ENCODE data around the gene ACVR2B. TPM values are rescaled to one million over a fixed set of nuclear protein-coding genes. Genes with fewer than 3 reads are reported as not detected.

Gene ACVR2B
- total and polyA plus RNA-seq, 2 of the 13 experiments (the other 11 are each of a cell fraction or from before 2014, with no cell fraction given): 10.0 to 12.7 TPM

GRCh38 chr3:38454178-38454883 is 641 bp downstream of the ACVR2B start (continued):
- TF ChIP-seq, protein P1, sequence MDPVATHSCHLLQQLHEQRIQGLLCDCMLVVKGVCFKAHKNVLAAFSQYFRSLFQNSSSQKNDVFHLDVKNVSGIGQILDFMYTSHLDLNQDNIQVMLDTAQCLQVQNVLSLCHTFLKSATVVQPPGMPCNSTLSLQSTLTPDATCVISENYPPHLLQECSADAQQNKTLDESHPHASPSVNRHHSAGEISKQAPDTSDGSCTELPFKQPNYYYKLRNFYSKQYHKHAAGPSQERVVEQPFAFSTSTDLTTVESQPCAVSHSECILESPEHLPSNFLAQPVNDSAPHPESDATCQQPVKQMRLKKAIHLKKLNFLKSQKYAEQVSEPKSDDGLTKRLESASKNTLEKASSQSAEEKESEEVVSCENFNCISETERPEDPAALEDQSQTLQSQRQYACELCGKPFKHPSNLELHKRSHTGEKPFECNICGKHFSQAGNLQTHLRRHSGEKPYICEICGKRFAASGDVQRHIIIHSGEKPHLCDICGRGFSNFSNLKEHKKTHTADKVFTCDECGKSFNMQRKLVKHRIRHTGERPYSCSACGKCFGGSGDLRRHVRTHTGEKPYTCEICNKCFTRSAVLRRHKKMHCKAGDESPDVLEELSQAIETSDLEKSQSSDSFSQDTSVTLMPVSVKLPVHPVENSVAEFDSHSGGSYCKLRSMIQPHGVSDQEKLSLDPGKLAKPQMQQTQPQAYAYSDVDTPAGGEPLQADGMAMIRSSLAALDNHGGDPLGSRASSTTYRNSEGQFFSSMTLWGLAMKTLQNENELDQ (CRISPR knock-in tag; IDR thresholded peaks at IDR 0.05; ENCODE audit: borderline replicate concordance): no peak
- TF ChIP-seq ZNF430 (CRISPR knock-in tag; IDR thresholded peaks at IDR 0.05) (0 out of 2 replicates have a peak, but pooled peaks have one; percentile 19), PRMT3 (CRISPR knock-in tag; IDR thresholded peaks at IDR 0.05; ENCODE audit: borderline replicate concordance, low read depth) (0 out of 2 replicates have a peak, but pooled peaks have one; percentile 74), ZNF446 (CRISPR knock-in tag; IDR thresholded peaks at IDR 0.05) (0 out of 2 replicates have a peak, but pooled peaks have one; percentile 44), SRY (CRISPR knock-in tag; IDR thresholded peaks at IDR 0.05) (peak; percentile 42; the same call in 1 of the 2 replicates), NCOA2 (CRISPR knock-in tag; IDR thresholded peaks at IDR 0.05) (no peak), ZNF329 (CRISPR knock-in tag; IDR thresholded peaks at IDR 0.05; ENCODE audit: low read depth) (no peak), SMARCC2 (IDR thresholded peaks at IDR 0.05) (no peak), ZSCAN22 (CRISPR knock-in tag; IDR thresholded peaks at IDR 0.05) (no peak), ZNF510 (CRISPR knock-in tag; IDR thresholded peaks at IDR 0.05; ENCODE audit: low read depth) (no peak), ZFX (CRISPR knock-in tag; IDR thresholded peaks at IDR 0.05; ENCODE audit: low read depth) (peak; percentile 35), SAP130 (CRISPR knock-in tag; IDR thresholded peaks at IDR 0.05; ENCODE audit: low read depth) (0 out of 2 replicates have a peak, but pooled peaks have one; percentile 7), ZSCAN20 (CRISPR knock-in tag; IDR thresholded peaks at IDR 0.05; ENCODE audit: borderline replicate concordance) (peak; percentile 49; the same call in 1 of the 2 replicates)
- TF ChIP-seq, protein P2, sequence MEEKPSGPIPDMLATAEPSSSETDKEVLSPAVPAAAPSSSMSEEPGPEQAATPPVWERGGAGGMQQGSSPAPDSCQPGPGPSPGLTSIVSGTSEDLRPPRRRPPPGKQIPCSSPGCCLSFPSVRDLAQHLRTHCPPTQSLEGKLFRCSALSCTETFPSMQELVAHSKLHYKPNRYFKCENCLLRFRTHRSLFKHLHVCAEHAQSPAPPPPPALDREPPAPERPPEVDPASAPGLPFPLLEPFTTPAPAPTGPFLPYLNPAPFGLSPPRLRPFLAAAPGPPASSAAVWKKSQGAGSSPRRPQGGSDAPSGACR (CRISPR knock-in tag; IDR thresholded peaks at IDR 0.05): peak; percentile 5; the same call in 1 of the 2 replicates
- TF ChIP-seq, protein P3, sequence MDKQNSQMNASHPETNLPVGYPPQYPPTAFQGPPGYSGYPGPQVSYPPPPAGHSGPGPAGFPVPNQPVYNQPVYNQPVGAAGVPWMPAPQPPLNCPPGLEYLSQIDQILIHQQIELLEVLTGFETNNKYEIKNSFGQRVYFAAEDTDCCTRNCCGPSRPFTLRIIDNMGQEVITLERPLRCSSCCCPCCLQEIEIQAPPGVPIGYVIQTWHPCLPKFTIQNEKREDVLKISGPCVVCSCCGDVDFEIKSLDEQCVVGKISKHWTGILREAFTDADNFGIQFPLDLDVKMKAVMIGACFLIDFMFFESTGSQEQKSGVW (CRISPR knock-in tag; IDR thresholded peaks at IDR 0.05; ENCODE audit: borderline replicate concordance): 0 out of 2 replicates have a peak, but pooled peaks have one; percentile 65
- TF ChIP-seq, protein P4, sequence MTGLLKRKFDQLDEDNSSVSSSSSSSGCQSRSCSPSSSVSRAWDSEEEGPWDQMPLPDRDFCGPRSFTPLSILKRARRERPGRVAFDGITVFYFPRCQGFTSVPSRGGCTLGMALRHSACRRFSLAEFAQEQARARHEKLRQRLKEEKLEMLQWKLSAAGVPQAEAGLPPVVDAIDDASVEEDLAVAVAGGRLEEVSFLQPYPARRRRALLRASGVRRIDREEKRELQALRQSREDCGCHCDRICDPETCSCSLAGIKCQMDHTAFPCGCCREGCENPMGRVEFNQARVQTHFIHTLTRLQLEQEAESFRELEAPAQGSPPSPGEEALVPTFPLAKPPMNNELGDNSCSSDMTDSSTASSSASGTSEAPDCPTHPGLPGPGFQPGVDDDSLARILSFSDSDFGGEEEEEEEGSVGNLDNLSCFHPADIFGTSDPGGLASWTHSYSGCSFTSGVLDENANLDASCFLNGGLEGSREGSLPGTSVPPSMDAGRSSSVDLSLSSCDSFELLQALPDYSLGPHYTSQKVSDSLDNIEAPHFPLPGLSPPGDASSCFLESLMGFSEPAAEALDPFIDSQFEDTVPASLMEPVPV (CRISPR knock-in tag; IDR thresholded peaks at IDR 0.05): 0 out of 2 replicates have a peak, but pooled peaks have one; percentile 23
- TF ChIP-seq, protein P5, sequence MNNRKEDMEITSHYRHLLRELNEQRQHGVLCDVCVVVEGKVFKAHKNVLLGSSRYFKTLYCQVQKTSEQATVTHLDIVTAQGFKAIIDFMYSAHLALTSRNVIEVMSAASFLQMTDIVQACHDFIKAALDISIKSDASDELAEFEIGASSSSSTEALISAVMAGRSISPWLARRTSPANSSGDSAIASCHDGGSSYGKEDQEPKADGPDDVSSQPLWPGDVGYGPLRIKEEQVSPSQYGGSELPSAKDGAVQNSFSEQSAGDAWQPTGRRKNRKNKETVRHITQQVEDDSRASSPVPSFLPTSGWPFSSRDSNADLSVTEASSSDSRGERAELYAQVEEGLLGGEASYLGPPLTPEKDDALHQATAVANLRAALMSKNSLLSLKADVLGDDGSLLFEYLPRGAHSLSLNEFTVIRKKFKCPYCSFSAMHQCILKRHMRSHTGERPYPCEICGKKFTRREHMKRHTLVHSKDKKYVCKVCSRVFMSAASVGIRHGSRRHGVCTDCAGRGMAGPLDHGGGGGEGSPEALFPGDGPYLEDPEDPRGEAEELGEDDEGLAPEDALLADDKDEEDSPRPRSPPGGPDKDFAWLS (CRISPR knock-in tag; IDR thresholded peaks at IDR 0.05; ENCODE audit: borderline replicate concordance): no peak

Data from HepG2 (cell line).